GM12873 (cell line): ENCODE measurements around the gene MSL3B.

ENCODE experiments used
- TF ChIP-seq, protein P1 (sequence below): IDR thresholded peaks from 2 replicates; pipeline ENCODE4 v1.5.1; 2012; ENCODE audit warnings: low read depth, mild to moderate bottlenecking, moderate library complexity, low read length, control low read depth; ENCODE audit not compliant: insufficient read depth; ENCODE audit errors: missing control alignments

The MSL3B gene

DNA sequence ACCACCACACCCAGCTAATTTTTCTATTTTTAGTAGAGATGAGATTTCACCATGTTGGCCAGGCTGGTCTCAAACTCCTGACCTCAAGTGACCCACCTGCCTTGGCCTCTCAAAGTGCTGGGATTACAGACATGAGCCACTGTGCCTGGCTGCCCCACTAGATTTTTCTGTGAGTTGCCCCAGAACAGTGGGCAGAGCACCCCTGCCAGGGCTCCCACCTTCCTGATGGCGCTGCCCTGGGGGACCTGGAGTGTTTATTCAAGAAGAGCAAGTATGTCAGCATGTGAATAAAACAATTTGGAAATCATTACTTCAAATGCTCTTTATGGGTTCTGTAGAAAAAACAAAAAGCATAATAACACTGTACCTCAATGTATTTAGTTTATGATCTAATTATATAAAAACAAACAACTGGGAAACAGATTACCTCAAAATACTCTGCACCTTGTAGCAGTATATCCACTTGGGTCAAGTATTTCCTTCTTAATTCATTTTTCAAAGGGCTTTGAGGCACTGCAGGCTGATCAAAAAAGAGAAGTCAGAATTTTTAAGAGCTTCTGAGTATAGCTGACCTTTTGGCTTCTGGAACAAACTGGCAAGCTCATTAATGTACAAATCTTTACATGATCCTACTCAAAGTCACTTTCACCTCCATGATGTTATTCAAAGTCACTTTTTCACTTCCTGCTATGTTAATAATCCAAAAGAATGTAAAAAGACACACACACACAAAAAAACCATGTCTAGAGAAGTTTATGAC, 22.7 kb downstream of the MSL3B start:
- TF ChIP-seq, protein P1, sequence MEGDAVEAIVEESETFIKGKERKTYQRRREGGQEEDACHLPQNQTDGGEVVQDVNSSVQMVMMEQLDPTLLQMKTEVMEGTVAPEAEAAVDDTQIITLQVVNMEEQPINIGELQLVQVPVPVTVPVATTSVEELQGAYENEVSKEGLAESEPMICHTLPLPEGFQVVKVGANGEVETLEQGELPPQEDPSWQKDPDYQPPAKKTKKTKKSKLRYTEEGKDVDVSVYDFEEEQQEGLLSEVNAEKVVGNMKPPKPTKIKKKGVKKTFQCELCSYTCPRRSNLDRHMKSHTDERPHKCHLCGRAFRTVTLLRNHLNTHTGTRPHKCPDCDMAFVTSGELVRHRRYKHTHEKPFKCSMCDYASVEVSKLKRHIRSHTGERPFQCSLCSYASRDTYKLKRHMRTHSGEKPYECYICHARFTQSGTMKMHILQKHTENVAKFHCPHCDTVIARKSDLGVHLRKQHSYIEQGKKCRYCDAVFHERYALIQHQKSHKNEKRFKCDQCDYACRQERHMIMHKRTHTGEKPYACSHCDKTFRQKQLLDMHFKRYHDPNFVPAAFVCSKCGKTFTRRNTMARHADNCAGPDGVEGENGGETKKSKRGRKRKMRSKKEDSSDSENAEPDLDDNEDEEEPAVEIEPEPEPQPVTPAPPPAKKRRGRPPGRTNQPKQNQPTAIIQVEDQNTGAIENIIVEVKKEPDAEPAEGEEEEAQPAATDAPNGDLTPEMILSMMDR = no peak

GRCh38 chr2:233844836-233845235, 23.4 kb downstream of the MSL3B start:
- TF ChIP-seq, protein P1 = no peak

GRCh38 chr2:233844064-233844807, 23.9 kb downstream of the MSL3B start:
- TF ChIP-seq, protein P1 = no peak

GRCh38 chr2:233841183-233841582, 27.0 kb downstream of the MSL3B start:
- TF ChIP-seq, protein P1 = no peak

DNA sequence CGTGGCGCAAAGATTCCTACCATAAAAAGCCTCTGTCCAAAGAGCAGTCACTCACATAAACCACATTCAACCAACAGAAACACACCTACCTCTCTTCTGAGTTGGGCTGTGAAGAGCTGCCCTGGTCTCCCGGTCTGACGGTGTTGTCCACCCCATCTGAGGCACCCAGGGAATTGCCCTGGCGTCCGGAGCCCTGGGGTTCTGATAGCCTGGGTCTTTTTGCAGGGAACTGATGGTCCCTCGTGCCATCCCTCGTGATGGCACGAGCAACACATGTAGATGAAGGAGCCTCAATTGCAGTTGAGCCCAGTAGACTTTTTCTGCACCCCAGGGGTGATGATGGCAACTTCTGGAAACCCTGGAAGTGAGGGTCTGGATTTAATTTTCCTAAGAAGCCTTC, 27.7 kb downstream of the MSL3B start:
- TF ChIP-seq, protein P1 = no peak

- TF ChIP-seq, protein P1 = no peak
These were observed 28.8 kb downstream of the MSL3B start for GRCh38 chr2:233839447-233839820.

DNA sequence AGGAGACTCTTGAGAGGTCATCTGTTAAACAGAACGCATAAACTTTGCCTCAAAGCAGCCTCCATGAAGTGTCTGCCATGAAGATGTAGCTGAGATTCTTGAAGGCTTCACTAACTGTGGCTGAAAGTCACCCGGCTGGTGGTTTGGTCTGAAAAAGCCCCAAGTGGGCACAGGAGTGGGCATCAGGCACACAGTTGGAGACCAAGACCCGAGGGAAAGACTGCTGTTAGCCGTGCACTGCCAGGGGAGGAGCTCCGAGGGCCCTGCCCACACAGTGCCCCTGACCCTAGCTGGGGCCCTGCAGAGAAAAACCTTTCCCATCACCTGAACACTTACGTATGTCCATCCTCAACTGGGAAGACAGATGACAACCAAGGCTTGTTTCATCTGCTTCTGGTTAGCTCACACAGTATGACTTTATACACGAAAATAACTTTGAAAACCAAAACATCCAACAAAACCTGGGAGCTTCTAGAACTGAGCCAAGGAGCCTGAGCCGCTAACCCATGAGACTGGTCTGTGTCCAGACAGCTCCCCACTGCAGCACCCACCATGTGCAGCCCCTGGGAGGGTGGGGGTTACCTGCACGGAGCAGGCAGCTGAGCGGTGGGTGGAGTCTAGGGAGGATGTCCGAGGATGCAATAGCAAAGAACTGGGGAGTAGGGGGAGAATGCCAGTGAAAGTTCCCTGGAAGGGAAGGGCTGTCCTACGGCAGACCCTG, 29.3 kb downstream of the MSL3B start:
- TF ChIP-seq, protein P1 = no peak
